ENCODE data around the gene TBC1D22A. TPM values are rescaled to one million over a fixed set of nuclear protein-coding genes. Genes with fewer than 3 reads are reported as not detected.
"Not testable (repeated sequence)": the region's sequence is repeated elsewhere in the genome, so short reads cannot be mapped to it uniquely, and the experiment has no call there.

The TBC1D22A gene
- total RNA-seq, 1 experiment from 2014 or later, result 32.6 TPM

GRCh38 chr22:47166033-47166404 is 403.6 kb downstream of the TBC1D22A start:
- DNase-seq, result peak in 1 of 2 experiments; percentile 10
- Mint-ChIP-seq H3K36me3 (ENCODE audit: insufficient read depth, unreplicated experiment) (peaks cover 14% of the 10 kb centered on the region), H3K9me3 (ENCODE audit: unreplicated experiment) (no peaks in the 10 kb centered on the region), H3K4me3 (ENCODE audit: unreplicated experiment) (no peak overlapping the region), H3K4me1 (ENCODE audit: low read depth, unreplicated experiment) (no peaks in the 10 kb centered on the region), H3K27me3 (ENCODE audit: insufficient read depth, unreplicated experiment) (no peaks in the 10 kb centered on the region), H3K27ac (ENCODE audit: unreplicated experiment) (no peak overlapping the region)
- intact Hi-C loops (cut with micrococcal nuclease; ENCODE audit: unreplicated experiment), result no loop called here
- ChIA-PET POLR2A (no interaction called here), CTCF (no interaction called here)
- Histone ChIP-seq H3K27me3 (replicated peaks; ENCODE audit: control insufficient read depth, insufficient read depth, low read length) (no peaks in the 10 kb centered on the region), H3K9me3 (no peaks in the 10 kb centered on the region), H3K4me1 (no peaks in the 10 kb centered on the region), H3K4me3 (ENCODE audit: low read depth, low read length) (no peak overlapping the region), H3K36me3 (ENCODE audit: control insufficient read depth, insufficient read depth, low read length) (no peaks in the 10 kb centered on the region; the same call in 1 of the 2 replicates)
- TF ChIP-seq, protein P1, sequence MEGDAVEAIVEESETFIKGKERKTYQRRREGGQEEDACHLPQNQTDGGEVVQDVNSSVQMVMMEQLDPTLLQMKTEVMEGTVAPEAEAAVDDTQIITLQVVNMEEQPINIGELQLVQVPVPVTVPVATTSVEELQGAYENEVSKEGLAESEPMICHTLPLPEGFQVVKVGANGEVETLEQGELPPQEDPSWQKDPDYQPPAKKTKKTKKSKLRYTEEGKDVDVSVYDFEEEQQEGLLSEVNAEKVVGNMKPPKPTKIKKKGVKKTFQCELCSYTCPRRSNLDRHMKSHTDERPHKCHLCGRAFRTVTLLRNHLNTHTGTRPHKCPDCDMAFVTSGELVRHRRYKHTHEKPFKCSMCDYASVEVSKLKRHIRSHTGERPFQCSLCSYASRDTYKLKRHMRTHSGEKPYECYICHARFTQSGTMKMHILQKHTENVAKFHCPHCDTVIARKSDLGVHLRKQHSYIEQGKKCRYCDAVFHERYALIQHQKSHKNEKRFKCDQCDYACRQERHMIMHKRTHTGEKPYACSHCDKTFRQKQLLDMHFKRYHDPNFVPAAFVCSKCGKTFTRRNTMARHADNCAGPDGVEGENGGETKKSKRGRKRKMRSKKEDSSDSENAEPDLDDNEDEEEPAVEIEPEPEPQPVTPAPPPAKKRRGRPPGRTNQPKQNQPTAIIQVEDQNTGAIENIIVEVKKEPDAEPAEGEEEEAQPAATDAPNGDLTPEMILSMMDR (IDR thresholded peaks at IDR 0.05; ENCODE audit: insufficient read depth in 1 of 2, low read depth in 1 of 2, low read length in 1 of 2, severe bottlenecking in 1 of 2, unreplicated experiment in 1 of 2), result no peak
- no TSS peak for BruUV-seq (replicated peaks)

- TF ChIP-seq, protein P1 (IDR thresholded peaks at IDR 0.05; ENCODE audit: insufficient read depth in 1 of 2, low read depth in 1 of 2, low read length in 1 of 2, severe bottlenecking in 1 of 2, unreplicated experiment in 1 of 2), result no peak
- no peaks in the 10 kb centered on the region; the same call in 1 of the 2 replicates for H3K36me3 ChIP-seq (ENCODE audit: control insufficient read depth, insufficient read depth, low read length)
- no peak overlapping the region for H3K27ac Mint-ChIP-seq (ENCODE audit: unreplicated experiment)
- H3K4me1 Mint-ChIP-seq (ENCODE audit: low read depth, unreplicated experiment), result no peaks in the 10 kb centered on the region
- POLR2A ChIA-PET, result no interaction called here
- peak in 1 of 2 experiments; percentile 12 for DNase-seq
- no peaks in the 10 kb centered on the region for H3K27me3 Mint-ChIP-seq (ENCODE audit: insufficient read depth, unreplicated experiment)
- no TSS peak for BruUV-seq (replicated peaks)
- no peaks in the 10 kb centered on the region for H3K9me3 Mint-ChIP-seq (ENCODE audit: unreplicated experiment)
- H3K4me3 Mint-ChIP-seq (ENCODE audit: unreplicated experiment), result no peak overlapping the region
- H3K4me1 ChIP-seq, result no peaks in the 10 kb centered on the region
- no peaks in the 10 kb centered on the region for H3K9me3 ChIP-seq
- CTCF ChIA-PET, result no interaction called here
- H3K27me3 ChIP-seq (replicated peaks; ENCODE audit: control insufficient read depth, insufficient read depth, low read length), result no peaks in the 10 kb centered on the region
- intact Hi-C loops (cut with micrococcal nuclease; ENCODE audit: unreplicated experiment), result no loop called here
- H3K36me3 Mint-ChIP-seq (ENCODE audit: insufficient read depth, unreplicated experiment), result peaks cover 14% of the 10 kb centered on the region
- no peak overlapping the region for H3K4me3 ChIP-seq (ENCODE audit: low read depth, low read length)
Observed at GRCh38 chr22:47166446-47167016, 404.1 kb downstream of the TBC1D22A start.

- BruUV-seq (replicated peaks), result no TSS peak
- Histone ChIP-seq H3K4me3 (ENCODE audit: low read depth, low read length) (no peak overlapping the region), H3K4me1 (no peaks in the 10 kb centered on the region), H3K9me3 (no peaks in the 10 kb centered on the region), H3K36me3 (ENCODE audit: control insufficient read depth, insufficient read depth, low read length) (no peaks in the 10 kb centered on the region; the same call in 1 of the 2 replicates), H3K27me3 (replicated peaks; ENCODE audit: control insufficient read depth, insufficient read depth, low read length) (no peaks in the 10 kb centered on the region)
- no peaks in the 10 kb centered on the region for H3K4me1 Mint-ChIP-seq (ENCODE audit: low read depth, unreplicated experiment)
- peak in 1 of 2 experiments; percentile 11 for DNase-seq
- H3K27me3 Mint-ChIP-seq (ENCODE audit: insufficient read depth, unreplicated experiment), result no peaks in the 10 kb centered on the region
- TF ChIP-seq, protein P1 (IDR thresholded peaks at IDR 0.05; ENCODE audit: insufficient read depth in 1 of 2, low read depth in 1 of 2, low read length in 1 of 2, severe bottlenecking in 1 of 2, unreplicated experiment in 1 of 2), result no peak
- ChIA-PET CTCF (no interaction called here), POLR2A (no interaction called here)
- intact Hi-C loops (cut with micrococcal nuclease; ENCODE audit: unreplicated experiment), result no loop called here
- H3K9me3 Mint-ChIP-seq (ENCODE audit: unreplicated experiment), result no peaks in the 10 kb centered on the region
- H3K27ac Mint-ChIP-seq (ENCODE audit: unreplicated experiment), result no peak overlapping the region
- H3K4me3 Mint-ChIP-seq (ENCODE audit: unreplicated experiment), result no peak overlapping the region
- H3K36me3 Mint-ChIP-seq (ENCODE audit: insufficient read depth, unreplicated experiment), result peaks cover 14% of the 10 kb centered on the region
Observed at GRCh38 chr22:47167056-47167455, 404.6 kb downstream of the TBC1D22A start.

DNA sequence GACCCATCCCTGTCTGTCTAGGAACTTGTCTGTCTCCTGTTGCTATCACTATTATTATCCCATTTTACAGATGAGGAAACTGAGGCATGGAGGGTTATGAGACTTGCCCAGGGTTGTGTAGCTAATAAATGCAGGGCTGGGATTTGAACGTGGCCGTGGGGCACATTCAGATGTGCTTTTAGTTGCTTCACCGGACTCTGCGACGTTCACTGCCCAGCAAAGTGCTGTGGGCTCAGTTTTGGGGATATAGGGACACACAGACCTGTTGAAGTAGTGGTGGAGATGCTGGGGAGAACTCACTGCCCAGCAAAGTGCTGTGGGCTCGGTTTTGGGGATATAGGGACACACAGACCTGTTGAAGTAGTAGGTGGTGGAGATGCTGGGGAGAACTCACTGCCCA is 405.5 kb downstream of the TBC1D22A start:
- H3K9me3 Mint-ChIP-seq (ENCODE audit: unreplicated experiment); H3K27ac Mint-ChIP-seq (ENCODE audit: unreplicated experiment); H3K4me1 Mint-ChIP-seq (ENCODE audit: low read depth, unreplicated experiment); H3K4me1 ChIP-seq; H3K36me3 ChIP-seq (ENCODE audit: control insufficient read depth, insufficient read depth, low read length); BruUV-seq (replicated peaks); CTCF ChIA-PET; H3K27me3 ChIP-seq (replicated peaks; ENCODE audit: control insufficient read depth, insufficient read depth, low read length); H3K27me3 Mint-ChIP-seq (ENCODE audit: insufficient read depth, unreplicated experiment); H3K4me3 ChIP-seq (ENCODE audit: low read depth, low read length); H3K9me3 ChIP-seq; intact Hi-C loops (cut with micrococcal nuclease; ENCODE audit: unreplicated experiment); POLR2A ChIA-PET; H3K4me3 Mint-ChIP-seq (ENCODE audit: unreplicated experiment): not testable (repeated sequence)
- DNase-seq, result peak in 1 of 2 experiments; percentile 2
- peaks cover 14% of the 10 kb centered on the region for H3K36me3 Mint-ChIP-seq (ENCODE audit: insufficient read depth, unreplicated experiment)
